Transverse colon (tissue), 4 donors: Measurements from ENCODE around the gene SNX33. TPM values are rescaled to one million over a fixed set of nuclear protein-coding genes. Genes with fewer than 3 reads are reported as not detected.

Experiments used
- DNase-seq: peaks from one replicate; pipeline ENCODE4 v3.0.0-alpha.2; 2019
- H3K27ac ChIP-seq, 4 donors: fragments of 200-600 bp; sonication (generic); 2 replicates each; pipeline ENCODE4 v1.5.1; 2016 to 2018; ENCODE audit warnings: inconsistent platforms in 4 of 4
- H3K27me3 ChIP-seq: fragments of 200-600 bp; sonication (generic); 2 replicates; pipeline ENCODE4 v1.5.1; 2017; ENCODE audit warnings: inconsistent platforms
- H3K36me3 ChIP-seq, 4 donors: fragments of 200-600 bp; sonication (generic); 2 replicates each; pipeline ENCODE4 v1.5.1; 2017 to 2019; ENCODE audit warnings: inconsistent platforms in 4 of 4
- H3K4me1 ChIP-seq, 4 donors: fragments of 200-600 bp; sonication (generic); 2 replicates each; pipeline ENCODE4 v1.5.1; 2017 to 2020; ENCODE audit warnings: inconsistent platforms in 4 of 4
- H3K4me3 ChIP-seq, 4 donors: fragments of 200-600 bp; sonication (generic); 1 replicate in 1 of 4; 2 replicates in 3 of 4; pipeline versions ENCODE4 v1.5.1 to v1.6.1; 2017 to 2019; ENCODE audit warnings: inconsistent platforms in 4 of 4
- H3K9me3 ChIP-seq, 2 donors: fragments of 200-600 bp; sonication (generic); 2 replicates each; pipeline ENCODE4 v1.5.1; 2017 to 2019; ENCODE audit warnings: inconsistent platforms in 2 of 2
- EP300 ChIP-seq: sonication (generic); formaldehyde crosslinking; IDR thresholded peaks from one replicate; pipeline ENCODE4 v1.6.1; 2017; ENCODE audit warnings: antibody characterized with exemption, low read depth
- POLR2A ChIP-seq: fragments of 450-650 bp; IDR thresholded peaks from one replicate; pipeline ENCODE4 v1.6.1; 2016; ENCODE audit warnings: antibody characterized with exemption, mild to moderate bottlenecking, moderate library complexity
- POLR2AphosphoS5 ChIP-seq, 3 donors: sonication (generic); formaldehyde crosslinking; IDR thresholded peaks; one replicate each; pipeline ENCODE4 v1.6.1; 2016; ENCODE audit warnings: antibody characterized with exemption in 3 of 3
- WGBS, 2 donors: methylation state at CpG; one replicate each; pipeline ENCODE4 v1.1.5; 2018; ENCODE audit warnings: low coverage in 1 of 2; 5-methylcytosine and 5-hydroxymethylcytosine counted together
- in situ Hi-C, 4 donors: fragments of 200-750 bp; cut with MboI; loops; one replicate each; pipeline versions ENCODE4 v1.15.0 to v1.15.1; 2017; ENCODE audit warnings: low sequenced_read_pairs in 3 of 4, low pct_ligation_motif_present in 1 of 4, low pct_unique_long_range_greater_than_20kb in 1 of 4
- intact Hi-C: fragments of 100-400 bp; cut with DNase I; formaldehyde crosslinking; loops from one replicate; pipeline ENCODE4 v1.15.1; 2023; ENCODE audit warnings: low total_unique reads
- total RNA-seq, 4 donors: library from RNA; depleted of rRNA; stranded (reverse); fragments of >200 nt; gene quantifications; one replicate each; pipeline ENCODE4 v1.1.0, GENCODE V29; 2016
- TF ChIP-seq, protein P1 (sequence below), 5 experiments: fragments of 200-600 bp in 3 of 5; fragments of 450-650 bp in 2 of 5; sonication (generic) in 3 of 5; IDR thresholded peaks; 1 replicate in 2 of 5; 2 replicates in 3 of 5; pipeline ENCODE4 v1.5.1; 2016 to 2017; ENCODE audit warnings: antibody characterized with exemption in 5 of 5, inconsistent platforms in 3 of 5, mild to moderate bottlenecking in 2 of 5, moderate library complexity in 1 of 5

SNX33 gene
- total RNA-seq, 4 donors from 2014 or later: 26.5 to 52.0 (median 36.5) TPM

DNA sequence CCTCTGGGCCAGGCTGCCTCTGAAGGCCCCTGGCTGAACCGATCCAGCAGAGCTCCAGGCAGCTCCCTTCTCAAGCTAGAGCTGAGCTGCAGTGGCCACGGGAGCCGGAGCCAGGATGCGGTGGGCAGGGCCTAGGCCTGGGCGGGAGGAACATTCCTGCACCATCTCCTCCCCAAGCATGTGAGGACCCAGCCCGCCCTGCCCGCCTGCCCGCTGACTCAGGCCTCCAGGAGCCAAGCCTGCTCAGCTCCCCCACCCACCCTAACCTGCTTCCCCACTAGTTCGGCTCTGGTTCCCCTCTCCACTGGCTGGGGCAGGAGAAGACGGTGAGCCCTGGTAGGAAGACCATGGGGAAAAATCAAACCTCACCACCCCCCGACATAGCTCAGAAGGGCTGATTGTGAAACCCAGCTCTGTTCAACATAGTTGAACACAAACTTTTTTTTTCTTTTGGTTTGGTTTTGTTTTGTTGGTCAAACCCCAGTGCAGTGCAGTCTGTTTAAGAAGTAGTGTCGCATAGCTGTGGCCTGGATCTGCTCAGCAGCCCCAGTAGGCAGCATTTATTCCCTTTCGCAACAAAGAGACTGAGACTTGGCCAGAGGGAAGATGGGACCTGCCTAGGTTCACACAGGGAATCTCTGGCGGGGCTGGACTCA lies 13.5 kb downstream of the SNX33 start:
- Histone ChIP-seq H3K4me3 (no peak overlapping the region), H3K27me3 (no peaks in the 10 kb centered on the region), H3K27ac (peak overlapping the region; percentile 71 to 87 (median 81)), H3K4me1 (peaks cover 16 to 66% (median 43%) of the 10 kb centered on the region in 4 donors), H3K9me3 (no peaks in the 10 kb centered on the region), H3K36me3 (peaks cover 0 to 4% (median 0%) of the 10 kb centered on the region in 4 donors)
- in situ Hi-C loops: no loop called here
- intact Hi-C loops: no loop called here
- TF ChIP-seq EP300 (no peak), POLR2A (no peak), POLR2AphosphoS5 (IDR thresholded peaks at IDR 0.05) (peak; percentile 50 to 56 (median 56))
- TF ChIP-seq, protein P1, sequence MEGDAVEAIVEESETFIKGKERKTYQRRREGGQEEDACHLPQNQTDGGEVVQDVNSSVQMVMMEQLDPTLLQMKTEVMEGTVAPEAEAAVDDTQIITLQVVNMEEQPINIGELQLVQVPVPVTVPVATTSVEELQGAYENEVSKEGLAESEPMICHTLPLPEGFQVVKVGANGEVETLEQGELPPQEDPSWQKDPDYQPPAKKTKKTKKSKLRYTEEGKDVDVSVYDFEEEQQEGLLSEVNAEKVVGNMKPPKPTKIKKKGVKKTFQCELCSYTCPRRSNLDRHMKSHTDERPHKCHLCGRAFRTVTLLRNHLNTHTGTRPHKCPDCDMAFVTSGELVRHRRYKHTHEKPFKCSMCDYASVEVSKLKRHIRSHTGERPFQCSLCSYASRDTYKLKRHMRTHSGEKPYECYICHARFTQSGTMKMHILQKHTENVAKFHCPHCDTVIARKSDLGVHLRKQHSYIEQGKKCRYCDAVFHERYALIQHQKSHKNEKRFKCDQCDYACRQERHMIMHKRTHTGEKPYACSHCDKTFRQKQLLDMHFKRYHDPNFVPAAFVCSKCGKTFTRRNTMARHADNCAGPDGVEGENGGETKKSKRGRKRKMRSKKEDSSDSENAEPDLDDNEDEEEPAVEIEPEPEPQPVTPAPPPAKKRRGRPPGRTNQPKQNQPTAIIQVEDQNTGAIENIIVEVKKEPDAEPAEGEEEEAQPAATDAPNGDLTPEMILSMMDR (IDR thresholded peaks at IDR 0.05): no peak
- DNase-seq: peak; percentile 83
- WGBS, 2 donors: 65% methylated on average over 14 of the region's 14 CpGs; no CpG with 5 or more reads in 1 of the 2 donors

DNA sequence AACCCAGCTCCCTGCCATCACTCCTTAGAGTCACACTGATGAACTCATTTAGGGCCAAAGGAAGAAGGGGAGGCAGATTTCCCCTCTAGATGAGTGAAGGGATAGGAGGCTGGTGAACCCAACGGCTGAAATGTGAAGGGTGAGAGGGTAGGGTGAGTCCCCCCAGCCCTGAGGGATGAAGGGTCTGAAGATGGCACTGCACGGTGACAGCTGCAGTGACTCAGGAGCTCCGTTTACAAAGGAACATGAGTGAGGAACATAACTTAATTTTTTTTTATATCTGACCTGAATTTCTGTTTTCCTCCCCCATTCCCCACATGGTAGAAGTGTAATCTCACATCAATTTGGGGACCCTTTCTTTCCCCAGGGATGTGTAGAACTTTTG lies 14.0 kb downstream of the SNX33 start:
- H3K4me1 ChIP-seq: peaks cover 16 to 72% (median 48%) of the 10 kb centered on the region in 4 donors
- WGBS, 2 donors: 59 to 73% methylated on average over 3 of the region's 3 CpGs

DNA sequence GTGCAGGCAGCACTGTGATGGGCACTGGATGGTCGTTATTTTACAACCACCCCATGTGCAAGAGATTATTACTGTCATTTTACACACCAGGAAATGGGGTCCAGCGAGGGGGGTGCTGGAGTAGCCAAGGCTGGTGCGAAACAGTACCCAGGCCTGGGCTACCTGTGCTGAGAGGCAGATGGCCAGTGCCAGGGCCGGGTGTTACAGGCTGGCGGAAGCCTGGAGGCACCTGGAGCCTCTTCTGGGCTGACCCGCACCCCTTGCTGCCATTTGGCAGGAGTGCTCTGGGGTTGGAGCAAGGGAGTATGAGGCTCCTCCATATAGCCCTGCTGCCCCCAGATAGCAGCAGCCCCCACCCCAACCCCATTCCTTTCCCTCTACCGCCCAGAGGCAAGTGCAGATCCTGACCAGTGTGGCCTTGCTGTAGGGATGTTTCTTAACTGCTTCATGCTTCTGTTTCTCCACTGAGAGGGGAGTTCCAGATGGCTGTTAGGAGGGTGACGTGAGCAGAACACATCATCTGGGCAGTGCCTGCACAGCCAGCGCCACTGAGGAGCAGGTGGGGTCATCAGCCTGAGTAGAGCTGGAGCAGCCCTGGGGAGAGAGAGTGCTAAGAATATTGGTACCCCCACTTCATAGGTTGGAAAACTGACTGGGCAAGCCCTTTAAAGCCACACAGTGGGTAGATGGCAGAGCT lies 15.3 kb downstream of the SNX33 start:
- DNase-seq: no peak
- H3K4me3 ChIP-seq: no peak overlapping the region
- no peaks in the 10 kb centered on the region for H3K9me3 ChIP-seq
- H3K27me3 ChIP-seq: no peaks in the 10 kb centered on the region
- peaks cover 24 to 80% (median 57%) of the 10 kb centered on the region in 4 donors for H3K4me1 ChIP-seq
- H3K36me3 ChIP-seq: no peaks in the 10 kb centered on the region
- intact Hi-C loops (no loop called here), in situ Hi-C loops (no loop called here)
- whole genome bisulfite sequencing, 2 donors: 74% methylated on average over 9 of the region's 9 CpGs; no CpG with 5 or more reads in 1 of the 2 donors
- H3K27ac ChIP-seq: peak overlapping the region; percentile 72 to 87 (median 77)
- TF ChIP-seq POLR2AphosphoS5 (IDR thresholded peaks at IDR 0.05) (no peak), EP300 (no peak), POLR2A (no peak)
- TF ChIP-seq, protein P1 (IDR thresholded peaks at IDR 0.05): no peak

More for the DNA sequence above, 14.0 kb downstream of the SNX33 start:
- in situ Hi-C loops: no loop called here
- no peak for DNase-seq
- Histone ChIP-seq H3K9me3 (no peaks in the 10 kb centered on the region), H3K4me3 (no peak overlapping the region), H3K36me3 (peaks cover 0 to 4% (median 0%) of the 10 kb centered on the region in 4 donors), H3K27ac (peak overlapping the region; percentile 71 to 87 (median 81)), H3K27me3 (no peaks in the 10 kb centered on the region)
- intact Hi-C loops: no loop called here
- no peak for TF ChIP-seq POLR2AphosphoS5 (IDR thresholded peaks at IDR 0.05)
- TF ChIP-seq EP300: no peak
- TF ChIP-seq, protein P1 (IDR thresholded peaks at IDR 0.05): no peak
- TF ChIP-seq POLR2A: no peak

DNA sequence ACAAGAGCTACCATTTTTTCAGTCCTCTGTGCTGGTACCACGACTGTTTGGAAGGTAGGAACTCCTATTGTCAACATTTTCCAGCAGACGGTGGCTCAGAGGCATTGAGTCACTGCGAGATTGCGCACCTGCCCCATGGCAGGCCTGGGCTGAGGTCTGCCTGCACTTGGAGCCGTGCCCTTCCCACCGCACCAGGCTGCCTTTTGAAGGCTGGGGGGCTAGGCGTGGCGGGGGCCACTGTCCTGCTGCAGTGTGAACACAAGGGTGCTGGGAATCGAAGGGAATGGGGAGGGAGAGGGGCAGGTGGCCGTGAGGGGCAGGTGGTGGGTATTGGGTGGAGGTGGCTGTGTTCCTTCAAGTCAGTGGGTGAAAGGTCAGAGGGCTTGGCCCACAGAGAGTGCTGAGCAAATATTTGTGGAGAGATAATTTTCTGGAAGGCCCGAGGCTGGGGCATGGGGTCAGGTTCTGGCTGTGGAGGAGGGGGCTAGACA lies 16.3 kb downstream of the SNX33 start:
- peak; percentile 67 for DNase-seq
- in situ Hi-C loops: no loop called here
- Histone ChIP-seq H3K27me3 (no peaks in the 10 kb centered on the region), H3K4me3 (no peak overlapping the region), H3K27ac (peak overlapping the region; percentile 72 to 87 (median 77)), H3K36me3 (no peaks in the 10 kb centered on the region), H3K9me3 (no peaks in the 10 kb centered on the region), H3K4me1 (peaks cover 24 to 80% (median 55%) of the 10 kb centered on the region in 4 donors)
- 17 to 40% methylated on average over 1 to 10 of the region's 11 CpGs for WGBS, 2 donors
- TF ChIP-seq, protein P1 (IDR thresholded peaks at IDR 0.05): no peak
- TF ChIP-seq POLR2A (no peak), POLR2AphosphoS5 (IDR thresholded peaks at IDR 0.05) (peak in 2 of 3 donors; percentile 13 to 37)
- intact Hi-C loops: no loop called here
